ENCODE results near the gene ERBB2.

DNA sequence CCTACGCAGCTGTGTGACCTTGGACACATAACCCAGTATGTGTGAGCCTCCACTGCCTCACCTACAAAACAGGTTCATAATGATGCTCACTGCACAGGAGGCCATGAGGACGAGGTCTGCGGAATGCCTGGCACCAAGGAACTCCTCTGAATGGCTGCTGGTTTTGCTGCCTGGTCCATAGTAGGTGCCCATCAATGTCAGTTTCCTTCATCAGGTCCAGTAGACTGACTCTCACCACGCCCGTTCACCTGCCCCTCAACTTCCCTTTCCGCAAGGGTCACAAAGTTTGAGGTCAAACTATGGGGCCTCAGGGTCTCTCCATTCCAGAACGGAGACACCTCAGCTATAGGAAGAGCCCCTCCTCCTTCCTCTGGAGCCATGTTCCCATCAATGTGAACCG lies 22.8 kb upstream of the ERBB2 start:
- TF ChIP-seq POLR2A (IDR thresholded peaks at IDR 0.05) = no peak
- TF ChIP-seq, protein P1, sequence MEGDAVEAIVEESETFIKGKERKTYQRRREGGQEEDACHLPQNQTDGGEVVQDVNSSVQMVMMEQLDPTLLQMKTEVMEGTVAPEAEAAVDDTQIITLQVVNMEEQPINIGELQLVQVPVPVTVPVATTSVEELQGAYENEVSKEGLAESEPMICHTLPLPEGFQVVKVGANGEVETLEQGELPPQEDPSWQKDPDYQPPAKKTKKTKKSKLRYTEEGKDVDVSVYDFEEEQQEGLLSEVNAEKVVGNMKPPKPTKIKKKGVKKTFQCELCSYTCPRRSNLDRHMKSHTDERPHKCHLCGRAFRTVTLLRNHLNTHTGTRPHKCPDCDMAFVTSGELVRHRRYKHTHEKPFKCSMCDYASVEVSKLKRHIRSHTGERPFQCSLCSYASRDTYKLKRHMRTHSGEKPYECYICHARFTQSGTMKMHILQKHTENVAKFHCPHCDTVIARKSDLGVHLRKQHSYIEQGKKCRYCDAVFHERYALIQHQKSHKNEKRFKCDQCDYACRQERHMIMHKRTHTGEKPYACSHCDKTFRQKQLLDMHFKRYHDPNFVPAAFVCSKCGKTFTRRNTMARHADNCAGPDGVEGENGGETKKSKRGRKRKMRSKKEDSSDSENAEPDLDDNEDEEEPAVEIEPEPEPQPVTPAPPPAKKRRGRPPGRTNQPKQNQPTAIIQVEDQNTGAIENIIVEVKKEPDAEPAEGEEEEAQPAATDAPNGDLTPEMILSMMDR (IDR thresholded peaks at IDR 0.05) = no peak
